ENCODE measurements around the gene GMDS.

DNA sequence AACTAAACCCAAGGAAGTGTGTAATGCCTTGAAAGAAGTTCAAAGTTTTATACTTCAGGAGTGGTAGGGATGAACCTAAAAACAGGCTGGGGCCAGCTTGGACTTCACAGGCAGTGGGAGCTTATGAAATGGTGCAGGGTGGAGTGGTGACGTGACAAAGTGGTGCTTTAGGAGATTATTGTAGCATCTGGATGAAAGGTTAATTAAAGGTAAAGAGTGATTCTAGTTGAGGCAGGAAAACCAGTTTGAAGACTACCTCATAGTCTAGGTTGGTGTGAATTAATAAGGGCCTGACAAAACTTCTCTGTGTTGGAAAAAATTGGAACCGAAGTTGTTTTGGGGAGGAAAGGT lies 30.5 kb upstream of the GMDS start:
- TF ChIP-seq, protein P1, sequence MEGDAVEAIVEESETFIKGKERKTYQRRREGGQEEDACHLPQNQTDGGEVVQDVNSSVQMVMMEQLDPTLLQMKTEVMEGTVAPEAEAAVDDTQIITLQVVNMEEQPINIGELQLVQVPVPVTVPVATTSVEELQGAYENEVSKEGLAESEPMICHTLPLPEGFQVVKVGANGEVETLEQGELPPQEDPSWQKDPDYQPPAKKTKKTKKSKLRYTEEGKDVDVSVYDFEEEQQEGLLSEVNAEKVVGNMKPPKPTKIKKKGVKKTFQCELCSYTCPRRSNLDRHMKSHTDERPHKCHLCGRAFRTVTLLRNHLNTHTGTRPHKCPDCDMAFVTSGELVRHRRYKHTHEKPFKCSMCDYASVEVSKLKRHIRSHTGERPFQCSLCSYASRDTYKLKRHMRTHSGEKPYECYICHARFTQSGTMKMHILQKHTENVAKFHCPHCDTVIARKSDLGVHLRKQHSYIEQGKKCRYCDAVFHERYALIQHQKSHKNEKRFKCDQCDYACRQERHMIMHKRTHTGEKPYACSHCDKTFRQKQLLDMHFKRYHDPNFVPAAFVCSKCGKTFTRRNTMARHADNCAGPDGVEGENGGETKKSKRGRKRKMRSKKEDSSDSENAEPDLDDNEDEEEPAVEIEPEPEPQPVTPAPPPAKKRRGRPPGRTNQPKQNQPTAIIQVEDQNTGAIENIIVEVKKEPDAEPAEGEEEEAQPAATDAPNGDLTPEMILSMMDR (optimal IDR thresholded peaks at IDR 0.05 in 1 of 3, IDR thresholded peaks at IDR 0.05 in 1 of 3, conservative IDR thresholded peaks at IDR 0.05 in 1 of 3; ENCODE audit: extremely low read depth in 1 of 3, insufficient read depth in 2 of 3, low read length in 3 of 3): no peak
- no peak for TF ChIP-seq EZH2 (IDR thresholded peaks at IDR 0.05; ENCODE audit: low read length)

Measured in keratinocyte (primary cell).